Testis (tissue), 3 donors: Measurements from ENCODE around the gene THAP11. TPM values are rescaled to one million over a fixed set of nuclear protein-coding genes. Genes with fewer than 3 reads are reported as not detected.

Experiments
- DNase-seq: peaks from one replicate; pipeline ENCODE4 v3.0.0-alpha.2; 2019
- H3K27ac ChIP-seq, 2 donors: fragments of 200-600 bp; sonication (generic); one replicate each; pipeline ENCODE4 v1.5.1; 2019
- H3K27me3 ChIP-seq: fragments of 200-600 bp; sonication (generic); one replicate; pipeline ENCODE4 v1.5.1; 2019
- H3K36me3 ChIP-seq: fragments of 200-600 bp; sonication (generic); one replicate; pipeline ENCODE4 v1.5.1; 2017; ENCODE audit warnings: low read depth; ENCODE audit errors: missing control alignments
- H3K4me1 ChIP-seq: fragments of 200-600 bp; sonication (generic); one replicate; pipeline ENCODE4 v1.5.1; 2019
- H3K4me3 ChIP-seq, 2 donors: fragments of 200-600 bp; sonication (generic); one replicate each; pipeline ENCODE4 v1.5.1; 2017 to 2019
- H3K9me3 ChIP-seq: fragments of 200-600 bp; sonication (generic); one replicate; pipeline ENCODE4 v1.5.1; 2017
- CTCF ChIP-seq, 3 experiments: fragments of 450-650 bp in 2 of 3; fragments of 200-600 bp in 1 of 3; sonication (generic) in 1 of 3; IDR thresholded peaks; one replicate each; pipeline ENCODE4 v1.5.1; 2016 to 2019; ENCODE audit warnings: antibody characterized with exemption in 3 of 3, mild to moderate bottlenecking in 2 of 3, moderate library complexity in 1 of 3
- POLR2A ChIP-seq: fragments of 450-650 bp; IDR thresholded peaks from one replicate; pipeline ENCODE4 v1.6.1; 2017; ENCODE audit warnings: antibody characterized with exemption, mild to moderate bottlenecking, moderate library complexity
- WGBS, 2 donors: methylation state at CpG; one replicate each; pipeline ENCODE4 v1.1.5; 2018; 5-methylcytosine and 5-hydroxymethylcytosine counted together
- intact Hi-C: fragments of 100-400 bp; cut with DNase I; formaldehyde crosslinking; loops from one replicate; pipeline ENCODE4 v1.15.1; 2023; ENCODE audit warnings: low total_unique reads
- polyA plus RNA-seq: library from polyadenylated mRNA; stranded (reverse); fragments of 350-450 nt; fragmentation: Illumina TruSeq; extraction: RNeasy Lipid Tissue Mini Kit (QIAGEN cat#74804); gene quantifications from one replicate; pipeline ENCODE4 v1.2.3, GENCODE V29; 2014; ENCODE audit warnings: low read depth, low replicate concordance; ENCODE audit not compliant: insufficient read depth
- total RNA-seq, 2 donors: library from RNA; depleted of rRNA; stranded (reverse); fragments of >200 nt; gene quantifications; one replicate each; pipeline ENCODE4 v1.2.3, GENCODE V29; 2016

THAP11 gene
- total and polyA plus RNA-seq, 3 donors from 2014 or later: 24.0 to 59.7 (median 56.8) TPM

GRCh38 chr16:67885545-67885944, 43.4 kb downstream of the THAP11 start:
- intact Hi-C loops: no loop called here
- no peaks in the 10 kb centered on the region for H3K9me3 ChIP-seq
- no peaks in the 10 kb centered on the region for H3K36me3 ChIP-seq
- H3K4me1 ChIP-seq: peaks cover 10% of the 10 kb centered on the region
- WGBS, 2 donors: 88 to 95% methylated on average over 1 to 12 of the region's 12 CpGs
- TF ChIP-seq CTCF (IDR thresholded peaks at IDR 0.05) (no peak), POLR2A (no peak)
- DNase-seq: no peak
- H3K4me3 ChIP-seq: no peak overlapping the region
- no peaks in the 10 kb centered on the region for H3K27me3 ChIP-seq
- no peak overlapping the region for H3K27ac ChIP-seq

GRCh38 chr16:67885976-67886375, 43.9 kb downstream of the THAP11 start:
- Histone ChIP-seq H3K9me3 (no peaks in the 10 kb centered on the region), H3K4me3 (no peak overlapping the region), H3K27me3 (no peaks in the 10 kb centered on the region), H3K4me1 (peaks cover 13% of the 10 kb centered on the region), H3K27ac (no peak overlapping the region), H3K36me3 (no peaks in the 10 kb centered on the region)
- WGBS, 2 donors: 96 to 97% methylated on average over 18 to 19 of the region's 19 CpGs
- intact Hi-C loops: no loop called here
- TF ChIP-seq POLR2A: no peak
- TF ChIP-seq CTCF (IDR thresholded peaks at IDR 0.05): no peak
- DNase-seq: no peak

- no peak overlapping the region for H3K4me3 ChIP-seq
- WGBS, 2 donors: 93 to 97% methylated on average over 5 of the region's 5 CpGs
- H3K9me3 ChIP-seq: no peaks in the 10 kb centered on the region
- no peaks in the 10 kb centered on the region for H3K36me3 ChIP-seq
- DNase-seq: no peak
- intact Hi-C loops: no loop called here
- no peak overlapping the region for H3K27ac ChIP-seq
- TF ChIP-seq CTCF (IDR thresholded peaks at IDR 0.05) (no peak), POLR2A (no peak)
- peaks cover 13% of the 10 kb centered on the region for H3K4me1 ChIP-seq
- H3K27me3 ChIP-seq: no peaks in the 10 kb centered on the region
These were observed 44.3 kb downstream of the THAP11 start for GRCh38 chr16:67886387-67886786.

GRCh38 chr16:67888331-67888730, 46.2 kb downstream of the THAP11 start:
- intact Hi-C loops: no loop called here
- 63 to 82% methylated on average over 3 of the region's 3 CpGs for WGBS, 2 donors
- no peak for DNase-seq

More at GRCh38 chr16:67888331-67888730, 46.2 kb downstream of the THAP11 start:
- no peaks in the 10 kb centered on the region for H3K27me3 ChIP-seq
- H3K4me1 ChIP-seq: peaks cover 11% of the 10 kb centered on the region
- TF ChIP-seq CTCF (IDR thresholded peaks at IDR 0.05) (no peak), POLR2A (no peak)
- no peaks in the 10 kb centered on the region for H3K36me3 ChIP-seq
- H3K9me3 ChIP-seq: no peaks in the 10 kb centered on the region
- no peak overlapping the region for H3K27ac ChIP-seq
- no peak overlapping the region for H3K4me3 ChIP-seq
